GM21367 (cell line): ENCODE data around the gene CGNL1.

Experiments used
- ATAC-seq: cut with Tn5 transposase; IDR thresholded peaks from one replicate; pipeline ENCODE4 v1.9.1; 2021; ENCODE audit not compliant: unreplicated experiment

Gene CGNL1

DNA sequence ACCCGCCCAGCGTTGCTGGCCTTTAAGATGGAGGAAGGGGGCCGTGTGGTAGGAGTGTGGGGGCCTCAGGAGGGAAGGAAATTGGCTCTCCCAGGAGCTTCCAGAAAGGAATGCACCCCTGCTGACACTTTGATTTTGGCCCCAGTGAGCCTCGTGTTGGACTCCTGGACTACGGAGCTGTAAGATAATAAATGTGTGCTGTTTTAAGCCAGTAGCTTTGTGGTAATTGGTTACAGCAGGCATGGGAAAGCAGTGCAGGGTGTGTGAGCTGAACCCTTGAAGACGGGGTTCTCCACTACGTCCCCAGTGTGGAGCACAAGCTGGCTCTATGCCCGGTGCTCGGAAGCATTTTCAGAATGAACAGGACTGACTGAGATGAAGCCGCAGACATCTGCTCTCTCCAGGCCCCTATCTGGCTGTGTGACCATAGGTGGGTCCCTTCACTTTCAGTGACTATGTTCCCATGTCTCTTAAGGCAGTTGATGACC lies 22.9 kb upstream of the CGNL1 start:
- no peak for ATAC-seq

DNA sequence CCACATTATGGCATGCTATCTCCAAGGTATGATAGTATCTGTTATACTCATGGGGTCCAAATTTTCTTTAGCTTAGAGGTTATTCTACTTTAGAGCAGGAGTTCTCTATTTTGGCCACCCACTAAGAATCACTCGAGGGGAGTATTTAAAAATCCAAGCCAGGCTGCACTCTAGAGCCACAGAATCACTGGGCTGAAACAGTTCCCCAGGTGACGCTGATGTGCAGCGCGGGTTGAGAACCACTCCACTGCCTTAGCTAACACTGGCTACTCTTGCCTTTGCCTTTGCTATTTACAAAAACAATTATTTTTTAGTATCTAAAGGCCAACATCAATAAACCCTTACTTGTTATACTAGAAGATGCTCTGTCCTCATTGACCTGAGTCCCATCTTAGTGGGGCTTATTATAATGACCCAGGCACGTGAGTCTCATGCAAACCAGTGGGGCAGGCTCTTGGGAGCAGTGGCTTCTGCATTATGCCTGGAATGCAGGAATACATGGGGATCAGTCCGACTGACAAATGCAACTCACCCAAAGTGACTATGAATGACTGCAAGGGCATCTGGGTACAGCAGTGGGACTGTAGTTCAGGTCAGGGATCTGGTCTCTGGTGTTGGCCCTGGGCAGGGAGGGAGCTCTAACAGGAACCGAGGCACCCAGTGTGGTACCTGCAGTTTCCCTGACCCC lies 21.7 kb upstream of the CGNL1 start:
- ATAC-seq, result no peak

DNA sequence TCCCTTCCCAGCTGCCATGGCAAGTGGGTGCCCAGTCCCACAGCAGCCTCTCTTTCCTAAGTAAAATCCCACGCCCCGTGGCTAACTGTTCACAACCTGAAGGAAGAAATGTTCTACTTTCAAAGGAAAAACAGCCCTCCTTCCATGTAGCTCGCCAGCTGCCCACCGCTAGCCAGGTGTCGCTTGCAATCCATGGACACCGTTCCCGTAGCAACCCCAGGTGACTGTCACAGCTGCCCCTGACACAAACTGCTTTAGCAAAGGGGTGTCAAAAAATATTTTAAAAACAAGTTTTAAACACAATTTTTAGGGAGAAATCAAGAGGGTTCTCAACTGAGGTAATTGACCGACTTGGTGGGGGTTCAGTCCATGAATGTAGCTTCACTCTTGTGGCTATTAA lies 21.0 kb upstream of the CGNL1 start:
- ATAC-seq, result no peak

DNA sequence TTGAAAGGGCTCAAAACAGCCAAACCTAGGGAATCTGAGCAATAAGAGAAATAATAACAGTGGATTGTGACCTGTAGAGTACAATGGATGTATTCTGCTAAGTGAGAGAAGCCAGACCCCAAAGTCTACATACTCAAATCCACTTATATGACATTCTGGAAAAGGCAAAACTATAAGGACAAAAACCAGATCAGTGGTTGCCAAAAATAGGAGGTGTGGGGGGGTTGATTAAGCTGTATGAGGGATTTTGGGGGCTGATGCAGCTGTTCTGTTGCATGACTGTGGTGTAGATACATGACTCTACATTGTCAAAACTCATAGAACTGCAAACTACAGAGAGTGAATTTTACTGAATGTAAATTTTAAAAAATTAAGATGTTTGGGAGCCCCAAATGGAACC lies 20.1 kb upstream of the CGNL1 start:
- no peak for ATAC-seq

DNA sequence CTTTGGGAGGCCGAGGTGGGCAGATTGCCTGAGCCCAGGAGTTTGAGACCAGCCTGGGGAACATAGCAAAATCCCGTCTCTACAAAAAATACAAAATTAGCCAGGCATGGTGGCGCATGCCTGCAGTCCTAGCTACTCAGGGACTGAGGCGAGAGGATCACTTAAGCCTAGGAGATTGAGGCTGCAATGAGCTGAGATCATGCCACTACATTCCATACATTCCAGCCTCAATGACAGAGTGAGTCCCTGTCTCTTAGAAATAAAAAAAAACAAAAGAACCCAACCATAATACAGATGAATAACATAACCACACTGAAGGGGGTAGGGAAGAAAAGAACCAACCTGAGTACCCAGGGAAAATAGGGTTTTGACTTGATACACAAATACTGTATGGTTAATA lies 19.7 kb upstream of the CGNL1 start:
- no peak for ATAC-seq

DNA sequence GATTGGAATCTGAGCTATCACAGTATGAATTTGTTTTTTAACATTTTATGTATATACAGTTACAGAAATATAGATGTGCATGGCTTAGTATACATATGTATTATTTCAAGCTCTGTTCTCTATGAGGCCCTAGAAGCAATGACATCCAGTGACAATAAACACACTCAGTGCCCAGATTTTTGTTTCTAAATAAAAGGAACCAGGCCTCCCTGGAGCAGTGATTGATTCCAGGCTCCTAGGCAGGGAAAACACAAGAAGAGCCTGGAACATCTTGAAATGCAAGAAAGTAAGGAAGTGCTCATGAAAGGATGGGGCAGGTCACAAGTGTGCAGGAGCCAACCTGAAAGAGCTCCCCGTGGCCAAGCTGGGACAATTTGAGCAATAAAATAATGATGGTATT lies 18.5 kb upstream of the CGNL1 start:
- no peak for ATAC-seq

DNA sequence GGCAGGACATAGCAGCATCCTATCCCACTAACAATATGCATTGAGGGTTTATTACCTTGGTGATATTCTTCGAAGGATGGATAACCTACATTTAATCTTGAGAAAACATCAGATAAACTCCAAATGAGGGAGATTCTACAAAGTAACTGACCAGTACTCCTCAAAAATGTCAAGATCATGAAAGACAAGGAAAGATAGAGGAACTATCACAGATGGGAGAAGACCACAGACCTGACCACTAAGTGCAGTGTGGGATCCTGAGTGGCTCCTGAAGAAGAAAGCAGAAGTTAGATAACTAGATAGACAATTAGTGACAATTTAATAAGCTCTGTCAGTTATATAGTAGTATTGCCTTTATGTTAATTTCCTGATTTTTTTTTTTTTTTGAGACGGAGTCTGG lies 17.7 kb upstream of the CGNL1 start:
- no peak for ATAC-seq

DNA sequence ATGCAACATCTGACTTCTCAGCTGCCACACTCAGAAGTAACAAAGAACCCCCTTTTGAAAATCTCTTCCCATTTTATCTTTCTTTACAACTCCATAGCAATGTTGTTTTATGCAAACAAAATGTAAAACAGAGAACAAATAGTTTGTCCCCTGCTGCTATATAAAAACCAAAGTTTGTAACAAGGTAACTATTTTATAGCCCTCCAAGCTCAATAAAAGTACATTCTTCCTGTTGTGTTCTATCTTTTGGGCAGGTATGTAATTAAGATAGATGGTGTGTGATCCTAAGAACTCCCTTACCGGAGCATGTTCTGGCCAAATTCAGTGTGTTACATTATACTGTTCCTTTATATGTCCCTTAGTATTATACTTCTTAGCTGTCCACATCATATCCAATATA lies 12.6 kb upstream of the CGNL1 start:
- no peak for ATAC-seq

DNA sequence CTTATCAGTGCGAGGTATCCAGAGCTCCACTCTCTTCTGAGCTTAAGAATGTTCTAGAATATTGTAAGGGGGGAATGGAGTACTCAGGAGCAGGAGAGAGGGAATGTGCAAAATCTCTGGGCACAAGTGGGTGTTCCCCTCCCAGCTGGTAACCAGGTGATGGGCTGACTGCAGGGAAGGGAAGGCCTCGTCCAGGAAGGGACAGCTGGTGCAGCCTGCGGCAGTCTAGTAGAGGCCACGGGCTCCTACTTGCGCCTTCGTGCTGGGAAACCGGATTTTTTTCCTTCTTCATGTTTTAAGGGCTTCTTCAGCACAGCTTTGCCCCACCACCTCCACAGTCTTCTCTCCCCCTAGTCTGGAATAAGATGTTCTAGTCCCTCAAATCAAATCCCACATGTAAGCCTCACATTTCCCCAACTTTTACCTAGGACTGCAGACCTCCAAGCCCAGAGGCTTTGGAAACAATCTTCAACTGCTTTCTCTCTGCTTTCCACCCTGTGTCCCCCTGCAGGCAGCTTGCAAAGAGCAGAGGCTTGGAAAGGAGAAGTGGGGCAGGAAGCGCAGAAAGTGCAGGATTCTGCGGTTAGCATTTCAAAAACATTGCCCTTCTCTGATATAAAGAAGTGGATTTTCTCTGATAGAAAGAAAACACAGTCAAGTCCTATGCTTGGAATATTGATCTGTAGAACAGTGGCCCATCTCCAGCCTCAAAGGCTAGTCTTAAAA lies 11.9 kb upstream of the CGNL1 start:
- no peak for ATAC-seq

DNA sequence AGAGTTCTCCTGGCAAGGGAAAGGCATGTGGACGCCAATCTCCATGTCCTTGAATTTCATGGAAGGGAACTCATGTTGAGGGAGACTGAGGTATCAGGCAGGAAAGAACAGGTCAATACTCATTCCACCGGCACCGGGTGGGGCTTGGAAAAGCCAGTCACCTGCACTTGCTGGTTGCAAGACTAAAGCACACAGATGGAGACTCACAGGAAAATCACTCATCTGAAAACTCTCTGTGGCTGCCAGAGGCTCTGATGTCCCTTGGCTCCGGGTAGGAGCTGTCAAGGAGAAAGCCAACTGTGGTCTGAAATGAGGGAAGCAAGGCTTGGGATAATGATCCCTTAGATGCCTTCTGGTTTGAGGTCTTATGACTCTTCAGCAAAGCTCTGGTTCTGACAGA lies 8.7 kb upstream of the CGNL1 start:
- no peak for ATAC-seq

DNA sequence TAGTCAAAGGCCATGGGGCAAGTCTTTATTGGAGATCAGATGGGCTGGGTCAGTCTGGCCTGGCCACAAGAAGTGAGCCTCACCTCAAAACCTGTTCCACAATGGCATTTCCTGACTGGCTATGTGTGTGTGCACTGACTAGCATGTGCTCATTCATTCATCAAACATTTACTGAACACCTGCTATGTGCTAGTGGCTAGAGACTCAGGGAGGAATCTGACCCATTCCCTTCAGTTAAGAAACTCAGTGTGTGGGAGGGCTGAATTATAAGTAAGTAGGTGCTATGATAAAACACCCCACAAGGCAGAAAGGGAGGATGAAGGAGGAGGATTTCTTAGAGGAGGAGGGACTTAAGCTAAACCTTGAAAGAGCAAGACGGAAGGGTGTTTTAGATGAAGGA lies 5.4 kb upstream of the CGNL1 start:
- ATAC-seq, result no peak

DNA sequence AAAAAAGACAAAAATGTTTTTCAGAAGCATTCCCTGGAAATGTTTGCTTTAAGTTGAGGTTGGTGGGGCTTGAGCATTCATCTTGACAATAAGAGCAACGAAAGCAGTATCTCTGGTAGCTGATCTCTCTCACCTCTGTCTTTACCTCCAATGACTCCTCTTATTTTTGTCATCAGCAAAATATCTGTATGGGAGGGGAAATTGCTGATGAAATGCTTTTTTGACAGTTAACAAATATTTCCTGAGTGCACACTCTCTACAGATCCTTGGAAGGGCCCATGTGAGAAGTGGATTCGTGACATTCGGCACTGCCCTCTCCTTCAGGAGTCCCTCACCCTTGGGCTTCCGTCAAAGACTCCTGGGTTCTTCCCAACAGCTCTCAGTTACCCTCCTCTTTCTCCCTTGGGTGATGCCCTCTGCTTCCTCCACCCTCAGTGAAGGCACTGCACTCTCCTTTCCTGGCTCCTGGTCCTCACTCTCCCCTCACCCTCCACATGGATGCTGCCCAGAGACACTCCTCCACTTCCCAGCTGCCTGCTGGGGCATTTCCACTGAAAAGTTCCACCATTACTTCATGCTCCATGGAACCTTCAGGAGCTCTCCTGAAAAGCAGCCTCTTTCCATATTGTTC lies 2.9 kb upstream of the CGNL1 start:
- no peak for ATAC-seq

DNA sequence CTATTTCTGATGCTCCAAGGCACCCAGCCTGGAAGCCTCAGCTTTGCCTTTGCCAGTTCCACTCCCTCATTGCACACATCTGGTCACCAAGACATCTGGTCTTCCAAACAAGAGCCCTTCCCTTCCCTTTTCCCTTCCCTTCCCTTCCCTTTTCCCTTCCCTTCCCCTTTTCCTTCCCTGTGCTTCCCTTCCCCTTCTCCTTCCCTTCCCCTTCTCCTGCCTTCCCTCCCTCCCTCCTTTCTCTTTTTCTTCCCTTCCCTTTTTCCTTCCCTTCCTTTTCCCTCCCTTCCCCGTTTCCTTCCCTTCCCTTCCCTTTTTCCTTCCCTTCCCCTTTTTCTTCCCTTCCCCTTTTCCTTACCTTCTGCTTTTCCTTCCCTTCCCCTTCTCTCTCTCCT lies 2.4 kb upstream of the CGNL1 start:
- no peak for ATAC-seq

DNA sequence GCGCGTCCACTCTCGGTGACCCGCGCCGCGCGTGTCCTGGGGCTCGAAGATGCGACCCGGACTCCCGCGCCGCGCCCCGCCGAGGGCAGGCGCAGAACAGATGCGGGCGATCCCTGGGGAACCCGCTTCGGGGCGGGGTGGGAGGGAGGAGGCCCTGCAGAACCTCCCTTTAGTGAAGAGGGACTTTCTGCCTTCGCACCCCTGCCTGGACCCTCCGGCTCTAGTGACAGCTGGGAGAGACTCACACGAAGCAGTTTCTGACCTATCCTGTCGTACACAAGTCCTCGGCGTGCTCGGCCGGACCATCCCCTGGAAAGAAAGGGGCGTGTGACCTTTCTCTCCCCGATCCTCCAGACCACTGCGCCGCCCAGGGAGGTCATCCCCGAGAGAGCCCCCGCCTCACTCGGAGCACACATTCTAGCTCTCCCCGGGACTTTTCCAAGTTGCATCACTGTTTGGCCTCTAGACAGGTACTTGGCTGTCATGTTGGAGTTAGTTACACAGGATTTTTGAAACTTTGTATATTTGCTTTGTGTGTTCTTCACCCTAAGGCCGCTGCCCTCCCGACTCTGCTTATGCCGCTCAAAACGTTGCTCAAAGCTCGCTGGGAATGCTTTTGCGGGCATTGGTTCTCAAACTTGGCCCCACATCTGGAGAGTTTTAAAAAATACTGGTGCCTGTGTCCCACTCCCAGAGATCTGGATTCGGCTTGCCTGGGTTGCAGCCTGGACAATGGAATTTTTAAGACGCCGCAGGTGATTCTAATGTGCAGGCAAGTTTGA lies 582 bp downstream of the CGNL1 start:
- ATAC-seq, result no peak

DNA sequence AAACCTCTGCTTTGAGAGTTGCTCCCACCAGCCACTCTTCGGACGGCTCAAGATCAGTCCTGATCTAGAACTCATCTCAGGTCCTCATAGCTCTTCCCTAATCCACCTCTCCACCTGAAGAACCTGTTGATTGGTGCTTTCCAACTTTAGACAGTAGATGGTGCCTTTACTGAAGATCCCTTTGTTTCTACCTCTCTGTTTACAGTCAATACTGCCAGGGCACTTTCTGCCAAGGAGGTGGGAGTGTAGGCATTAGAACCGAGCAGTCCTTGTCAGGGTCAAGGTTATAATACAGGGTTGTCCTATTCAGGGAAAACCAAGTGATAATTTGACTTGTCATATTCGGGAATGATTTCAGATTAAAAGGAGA lies 1.2 kb downstream of the CGNL1 start:
- no peak for ATAC-seq

DNA sequence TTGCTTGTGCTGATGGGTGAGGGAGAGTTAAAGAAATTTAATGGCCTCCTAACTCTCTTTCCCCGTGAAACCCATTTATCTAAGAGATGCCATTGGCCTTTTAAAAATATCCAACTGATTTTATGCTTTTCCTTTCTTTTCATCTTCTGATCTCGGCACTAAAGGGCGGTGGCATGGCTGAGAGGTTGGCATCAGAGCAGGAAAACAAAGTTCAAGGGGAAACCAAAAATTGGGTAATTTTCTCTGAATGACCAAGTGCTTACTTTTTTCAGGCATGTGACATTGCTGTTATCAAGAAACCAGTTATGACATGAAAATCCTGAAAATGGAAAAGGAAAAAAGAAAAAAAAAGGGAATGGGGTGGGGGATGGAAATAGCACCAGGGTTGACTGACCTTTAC lies 3.2 kb downstream of the CGNL1 start:
- no peak for ATAC-seq

DNA sequence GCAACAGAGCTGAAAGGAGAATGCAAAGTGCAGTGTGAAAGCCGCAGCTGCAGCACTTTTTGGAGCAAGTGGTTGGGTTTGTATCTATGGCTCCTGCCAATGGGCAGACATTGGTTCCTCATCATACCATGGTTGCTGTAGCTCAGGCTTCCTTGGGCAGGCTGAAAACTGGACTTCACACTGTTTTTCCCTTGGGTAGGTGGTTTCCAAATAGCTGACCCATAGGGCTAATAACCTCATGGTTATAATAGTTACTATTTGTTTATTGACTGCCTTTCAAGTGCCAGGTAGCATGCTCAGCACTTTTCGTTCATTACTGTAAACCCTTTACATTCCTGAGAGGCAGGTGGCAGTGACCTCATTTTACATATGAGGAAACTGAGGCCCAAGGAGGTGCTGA lies 4.5 kb downstream of the CGNL1 start:
- ATAC-seq, result no peak

DNA sequence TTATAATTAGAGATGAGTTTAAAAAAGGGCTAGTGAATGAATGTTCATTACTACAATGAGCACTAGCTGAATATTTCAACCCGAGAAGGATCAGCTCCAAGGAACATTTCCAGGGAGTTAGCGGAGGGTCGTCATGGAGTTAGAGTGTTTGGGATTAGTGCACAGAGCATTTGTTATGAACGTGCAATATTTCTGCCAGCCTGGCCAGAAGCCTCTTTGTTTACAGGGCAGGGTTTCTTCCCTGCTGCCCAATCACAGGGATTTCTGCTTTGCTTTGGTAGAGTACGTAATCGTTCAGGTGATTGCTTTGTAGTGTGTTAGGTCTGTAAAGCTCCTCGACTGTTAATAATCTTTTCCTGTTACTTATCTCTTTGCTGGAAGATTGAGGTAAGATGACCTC lies 5.9 kb downstream of the CGNL1 start:
- no peak for ATAC-seq

DNA sequence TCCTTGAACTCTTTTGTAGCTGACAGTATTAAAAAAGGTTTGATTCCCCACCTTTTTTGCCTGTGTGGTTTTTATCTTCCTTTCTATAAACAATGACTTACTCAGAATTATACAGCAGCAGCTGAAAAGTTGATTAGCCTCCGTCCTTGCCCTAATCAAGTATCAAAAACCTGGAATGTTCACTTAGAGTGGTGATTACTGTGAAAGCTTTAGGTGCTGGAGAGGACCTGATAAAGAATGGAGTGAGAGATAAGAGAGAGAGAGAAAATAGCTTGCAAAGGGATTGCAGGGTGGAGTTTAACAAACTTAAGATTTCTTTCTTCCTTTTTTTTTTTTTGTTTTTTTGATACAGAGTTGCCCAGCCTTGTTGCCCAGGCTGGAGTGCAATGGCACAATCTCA lies 6.7 kb downstream of the CGNL1 start:
- no peak for ATAC-seq

DNA sequence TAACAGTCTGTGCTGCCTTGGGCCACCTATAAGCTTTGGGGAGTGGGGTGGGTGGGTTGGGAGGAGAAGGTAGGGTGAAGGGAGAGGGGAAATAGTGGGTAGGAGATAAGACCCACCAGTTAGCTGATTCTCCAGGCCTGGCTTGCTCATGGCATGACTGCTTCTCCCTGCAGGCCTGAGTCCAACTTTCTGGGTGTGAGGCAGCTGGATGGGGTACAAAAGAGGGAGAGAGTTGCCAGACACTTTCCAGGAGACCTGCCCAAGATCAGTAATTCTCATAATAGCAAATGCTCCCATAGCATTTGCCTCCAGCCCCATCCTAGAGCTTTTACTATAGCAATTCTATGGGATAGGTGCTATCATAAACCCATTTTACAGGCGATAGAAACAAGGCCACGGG lies 7.7 kb downstream of the CGNL1 start:
- ATAC-seq, result no peak

DNA sequence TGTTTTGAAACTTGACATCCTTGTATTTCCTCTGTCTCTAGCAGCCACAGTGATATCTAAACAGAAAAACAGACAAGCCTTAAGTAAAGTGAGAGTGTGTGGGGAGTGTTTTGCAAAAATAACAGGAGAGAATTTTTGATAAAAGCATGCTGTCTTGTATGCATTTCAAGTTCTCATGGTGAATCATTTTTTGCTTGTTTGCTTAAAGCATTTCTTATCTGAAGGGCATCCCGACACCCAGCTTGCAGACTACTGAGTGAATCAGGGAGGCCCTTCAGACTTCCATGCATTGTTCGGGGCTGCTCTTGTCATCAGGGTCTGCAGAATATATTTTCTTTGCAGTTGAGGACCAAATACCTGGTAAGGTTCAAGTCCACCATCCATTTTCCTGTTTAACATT lies 8.5 kb downstream of the CGNL1 start:
- no peak for ATAC-seq

DNA sequence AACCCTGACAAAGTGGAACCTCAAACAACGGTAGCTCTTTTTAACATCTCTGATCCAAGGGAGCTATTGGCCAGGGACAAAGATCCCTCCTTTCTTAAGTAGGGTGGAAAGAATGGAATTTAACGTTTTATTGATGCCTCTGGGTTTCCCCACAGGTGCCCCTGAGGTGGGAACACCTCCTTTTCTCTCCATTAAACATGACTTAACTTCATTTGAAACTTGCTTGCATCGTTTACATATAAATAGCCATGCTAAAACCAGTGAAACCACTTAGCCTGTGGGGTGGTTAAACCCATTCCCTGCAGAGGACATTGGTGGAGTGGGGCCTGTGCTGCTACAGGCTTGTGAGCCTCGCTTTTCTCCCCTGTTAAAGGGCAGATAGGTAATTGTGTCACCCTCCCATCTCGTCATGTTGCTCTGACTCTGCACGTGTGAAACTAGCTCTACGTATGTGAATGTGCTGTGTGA lies 9.7 kb downstream of the CGNL1 start:
- no peak for ATAC-seq
